Sciatic nerve (tissue), 2 donors: ENCODE results near the gene LRRC7. TPM values are rescaled to one million over a fixed set of nuclear protein-coding genes. Genes with fewer than 3 reads are reported as not detected.

Source experiments
- ATAC-seq: fragments of 200-7000 bp; cut with Tn5 transposase; one replicate; pipeline ENCODE4 v1.9.1; 2020; ENCODE audit warnings: mild to moderate bottlenecking, moderate library complexity
- DNase-seq: peaks from one replicate; pipeline ENCODE4 v3.0.0-alpha.2; 2020; ENCODE audit warnings: low spot score
- intact Hi-C: fragments of 100-400 bp; cut with DNase I; formaldehyde crosslinking; loops from one replicate; pipeline ENCODE4 v1.14.2; 2022
- total RNA-seq: library from RNA; stranded (reverse); fragmentation: NEBNext Ultra II Directional; extraction: Animal tissue kit (Norgen Biotek cat#: 25700); gene quantifications from one replicate; pipeline ENCODE4 v1.2.1, GENCODE V29; 2021
- donor health status: DM: no; HTN: no; CAD: no.
- donor health status: DM: no; HTN: no; CAD: no.

Gene LRRC7
- total RNA-seq, 1 donor from 2014 or later: 42.4 TPM

- intact Hi-C loops: no loop called here
- DNase-seq (no peak), ATAC-seq (no peak)
Measured at GRCh38 chr1:69992594-69992993, 424.9 kb downstream of the LRRC7 start.

- no peak for ATAC-seq
- intact Hi-C loops: no loop called here
- no peak for DNase-seq
Measured at GRCh38 chr1:69993810-69994209, 426.1 kb downstream of the LRRC7 start.

GRCh38 chr1:69994241-69994640, 426.5 kb downstream of the LRRC7 start:
- no peak for DNase-seq
- ATAC-seq: no peak
- intact Hi-C loops: no loop called here

GRCh38 chr1:69998847-69999246, 431.1 kb downstream of the LRRC7 start:
- intact Hi-C loops: no loop called here
- ATAC-seq (no peak), DNase-seq (no peak)

GRCh38 chr1:70003211-70003908, 435.6 kb downstream of the LRRC7 start:
- no peak for DNase-seq
- ATAC-seq: no peak
- intact Hi-C loops: no loop called here

GRCh38 chr1:70005386-70006034, 437.8 kb downstream of the LRRC7 start:
- intact Hi-C loops: no loop called here
- DNase-seq: no peak
- no peak for ATAC-seq

- ATAC-seq: no peak
- no peak for DNase-seq
- intact Hi-C loops: no loop called here
Measured at GRCh38 chr1:70008660-70009059, 440.9 kb downstream of the LRRC7 start.

GRCh38 chr1:70017770-70018169, 450.0 kb downstream of the LRRC7 start:
- no peak for DNase-seq
- intact Hi-C loops: no loop called here
- no peak for ATAC-seq

- DNase-seq: no peak
- ATAC-seq: no peak
- intact Hi-C loops: no loop called here
Measured at GRCh38 chr1:70024272-70024671, 456.6 kb downstream of the LRRC7 start.

- intact Hi-C loops: no loop called here
- ATAC-seq: no peak
- no peak for DNase-seq
Measured at GRCh38 chr1:70025052-70025451, 457.3 kb downstream of the LRRC7 start.

- intact Hi-C loops: no loop called here
- ATAC-seq: no peak
- no peak for DNase-seq
Measured at GRCh38 chr1:70025846-70026245, 458.1 kb downstream of the LRRC7 start.

- DNase-seq (no peak), ATAC-seq (no peak)
- intact Hi-C loops: no loop called here
Measured at GRCh38 chr1:70033266-70033873, 465.6 kb downstream of the LRRC7 start.

- DNase-seq (no peak), ATAC-seq (no peak)
Measured at GRCh38 chr1:70033936-70034335, 466.2 kb downstream of the LRRC7 start.

GRCh38 chr1:70034403-70034802, 466.7 kb downstream of the LRRC7 start:
- ATAC-seq (no peak), DNase-seq (no peak)
- intact Hi-C loops: no loop called here

More at GRCh38 chr1:70033936-70034335, 466.2 kb downstream of the LRRC7 start:
- intact Hi-C loops: no loop called here

GRCh38 chr1:70038025-70038424, 470.3 kb downstream of the LRRC7 start:
- ATAC-seq (no peak), DNase-seq (no peak)
- intact Hi-C loops: no loop called here

- no peak for ATAC-seq
Measured at GRCh38 chr1:70039485-70039884, 471.8 kb downstream of the LRRC7 start.

GRCh38 chr1:70041317-70042045, 473.8 kb downstream of the LRRC7 start:
- no peak for ATAC-seq
- intact Hi-C loops: no loop called here
- no peak for DNase-seq

More at GRCh38 chr1:70039485-70039884, 471.8 kb downstream of the LRRC7 start:
- DNase-seq: no peak
- intact Hi-C loops: no loop called here

- intact Hi-C loops: no loop called here
- DNase-seq (no peak), ATAC-seq (no peak)
Measured at GRCh38 chr1:70042090-70042731, 474.5 kb downstream of the LRRC7 start.

GRCh38 chr1:70043804-70044203, 476.1 kb downstream of the LRRC7 start:
- intact Hi-C loops: no loop called here
- DNase-seq (no peak), ATAC-seq (no peak)
